GM12864 (cell line): ENCODE results near the gene PDZD2.

Source experiments
- DNase-seq: peaks from one replicate; pipeline ENCODE4 v3.0.0-alpha.2; 2011; ENCODE audit warnings: low read depth
- H3K4me3 ChIP-seq: 2 replicates; pipeline ENCODE4 v1.5.1; 2011; ENCODE audit warnings: mild to moderate bottlenecking, low read depth, low read length, control low read depth
- CTCF ChIP-seq: IDR thresholded peaks from 2 replicates; pipeline ENCODE4 v1.5.1; 2011; ENCODE audit warnings: low read depth, mild to moderate bottlenecking, moderate library complexity, low read length, control low read depth, inconsistent platforms; ENCODE audit errors: missing control alignments

The PDZD2 gene

GRCh38 chr5:31937703-31938102 is 298.8 kb downstream of the PDZD2 start:
- H3K4me3 ChIP-seq = no peak overlapping the region
- DNase-seq = no peak
- TF ChIP-seq CTCF = no peak

- DNase-seq = no peak
- no peak for TF ChIP-seq CTCF
These were observed 300.2 kb downstream of the PDZD2 start for GRCh38 chr5:31939151-31939550.

GRCh38 chr5:31941151-31941755 is 302.3 kb downstream of the PDZD2 start:
- TF ChIP-seq CTCF = no peak
- H3K4me3 ChIP-seq = no peak overlapping the region
- no peak for DNase-seq

More at GRCh38 chr5:31939151-31939550, 300.2 kb downstream of the PDZD2 start:
- H3K4me3 ChIP-seq = no peak overlapping the region

- H3K4me3 ChIP-seq = no peak overlapping the region
- no peak for TF ChIP-seq CTCF
- no peak for DNase-seq
These were observed 303.6 kb downstream of the PDZD2 start for GRCh38 chr5:31942546-31942945.

DNA sequence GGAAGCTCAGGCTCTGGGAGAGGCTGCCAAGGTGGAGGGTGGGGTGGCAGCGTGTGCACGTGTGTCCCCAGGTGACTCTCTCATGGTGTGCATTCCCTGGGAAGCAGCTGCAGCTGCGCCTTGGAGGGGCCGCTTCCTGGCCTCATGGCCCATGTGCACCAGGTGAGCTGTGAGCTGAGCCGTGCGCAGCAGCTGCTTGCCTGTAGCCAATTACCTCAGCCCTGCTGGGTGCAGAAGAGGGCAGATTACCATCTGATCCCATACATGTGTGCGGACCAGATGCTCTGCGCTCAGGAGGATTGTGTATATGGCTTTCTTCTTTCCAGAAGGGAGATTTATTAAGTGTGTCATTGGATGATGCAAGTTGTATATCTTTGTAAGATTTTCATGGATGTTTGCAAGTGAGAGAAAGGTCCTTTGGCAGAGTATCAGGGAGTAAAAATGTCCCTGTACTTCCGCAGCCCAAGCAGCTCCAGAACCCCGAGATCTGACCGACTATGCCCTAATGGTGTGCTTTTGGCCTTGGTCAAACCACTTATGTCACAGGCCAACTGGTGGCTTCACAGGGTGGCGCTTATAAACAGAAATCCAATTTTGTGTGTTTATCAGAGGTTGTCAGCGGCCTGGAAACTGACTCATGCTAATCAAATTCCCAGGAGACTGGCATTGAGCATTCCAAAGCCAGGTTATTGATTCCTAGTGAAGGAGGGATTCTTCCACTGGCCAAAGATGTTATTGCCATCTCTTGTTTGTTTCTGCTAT is 305.9 kb downstream of the PDZD2 start:
- no peak overlapping the region for H3K4me3 ChIP-seq
- TF ChIP-seq CTCF = no peak
- no peak for DNase-seq

GRCh38 chr5:31948006-31948405 is 309.1 kb downstream of the PDZD2 start:
- DNase-seq = no peak
- no peak for TF ChIP-seq CTCF
- no peak overlapping the region for H3K4me3 ChIP-seq

DNA sequence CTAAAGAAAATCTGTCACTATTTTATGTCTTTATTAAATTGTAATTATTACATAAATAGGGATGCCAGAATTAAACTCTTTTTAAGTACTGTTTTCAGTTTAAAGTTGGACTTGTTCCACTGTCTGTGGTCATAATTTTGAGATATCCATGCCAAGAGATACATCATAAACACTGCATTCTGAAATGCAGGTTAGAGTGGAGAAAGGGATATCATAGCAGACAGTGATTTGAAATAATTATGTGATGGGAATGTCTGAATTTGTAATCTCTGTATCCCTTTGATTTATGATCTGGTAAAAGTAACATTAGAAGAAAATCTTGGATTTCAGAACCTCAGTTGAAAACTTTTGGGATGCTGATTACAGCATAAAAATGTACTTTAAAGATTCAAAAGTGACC is 313.1 kb downstream of the PDZD2 start:
- DNase-seq = no peak
- H3K4me3 ChIP-seq = no peak overlapping the region
- no peak for TF ChIP-seq CTCF
